Measurements from ENCODE around the gene AGO1. TPM values are rescaled to one million over a fixed set of nuclear protein-coding genes. Genes with fewer than 3 reads are reported as not detected.
"Not testable (repeated sequence)": the region's sequence is repeated elsewhere in the genome, so short reads cannot be mapped to it uniquely, and the experiment has no call there.

The AGO1 gene
- total RNA-seq, 1 donor from 2014 or later, result 25.7 TPM

- intact Hi-C loops (cut with micrococcal nuclease), result no loop called here
Observed at GRCh38 chr1:35968396-35968795, 85.4 kb downstream of the AGO1 start.

GRCh38 chr1:35971601-35972000 lies 88.6 kb downstream of the AGO1 start:
- intact Hi-C loops (cut with micrococcal nuclease), result no loop called here

GRCh38 chr1:35972631-35973030 lies 89.6 kb downstream of the AGO1 start:
- intact Hi-C loops (cut with micrococcal nuclease), result not testable (repeated sequence)

- intact Hi-C loops (cut with micrococcal nuclease), result no loop called here
Observed at GRCh38 chr1:35980090-35980489, 97.1 kb downstream of the AGO1 start.

Other genes starting within 250 kb of the AGO1 start
- 113 and 116 TPM in 2 replicates for gene PSMB2, start 241.7 kb upstream of the AGO1 start, total RNA-seq
- gene C1orf216, start 164.3 kb upstream of the AGO1 start, total RNA-seq, result 17.6 and 20.8 TPM in 2 replicates
- 50.3 and 51.1 TPM in 2 replicates for gene CLSPN, start 113.2 kb upstream of the AGO1 start, total RNA-seq
- gene AGO4, start 75.2 kb upstream of the AGO1 start, total RNA-seq, result 16.6 and 18.9 TPM in 2 replicates
- gene AGO3, start 47.9 kb downstream of the AGO1 start, total RNA-seq, result 31.0 and 31.1 TPM in 2 replicates
- 0.12 TPM in 1 of 2 replicates, not detected in the other for gene TEKT2, start 200.9 kb downstream of the AGO1 start, total RNA-seq
- gene ADPRS, start 205.7 kb downstream of the AGO1 start, total RNA-seq, result 24.9 and 27.6 TPM in 2 replicates
- not detected in 2 replicates for gene COL8A2, start 242.0 kb downstream of the AGO1 start, total RNA-seq